Astrocyte of the spinal cord (primary cell): ENCODE data around the gene TSHR.
"Not testable (repeated sequence)": the region's sequence is repeated elsewhere in the genome, so short reads cannot be mapped to it uniquely, and the experiment has no call there.

Experiments used
- DNase-seq: peaks from one replicate; pipeline ENCODE4 v3.0.0; 2011; ENCODE audit warnings: low read depth, low spot score
- H3K4me3 ChIP-seq: 2 replicates; pipeline ENCODE4 v1.5.1; 2011; ENCODE audit warnings: low read depth, mild to moderate bottlenecking, low read length, moderate library complexity
- CTCF ChIP-seq: IDR thresholded peaks from 2 replicates; pipeline ENCODE4 v1.5.1; 2012; ENCODE audit warnings: low read depth, mild to moderate bottlenecking, low read length, inconsistent platforms
- in situ Hi-C: cut with HindIII; loops from 2 replicates; pipeline ENCODE4 v1.10.0; 2017; ENCODE audit warnings: low sequenced_read_pairs

The TSHR gene

GRCh38 chr14:81110186-81110585, 154.8 kb downstream of the TSHR start:
- in situ Hi-C loops: no loop called here
- H3K4me3 ChIP-seq: no peak overlapping the region
- TF ChIP-seq CTCF: no peak
- no peak for DNase-seq

GRCh38 chr14:81113176-81113575, 157.8 kb downstream of the TSHR start:
- no peak for DNase-seq
- TF ChIP-seq CTCF: no peak
- in situ Hi-C loops: no loop called here
- no peak overlapping the region for H3K4me3 ChIP-seq

GRCh38 chr14:81113945-81114820, 158.8 kb downstream of the TSHR start:
- DNase-seq, H3K4me3 ChIP-seq, in situ Hi-C loops: not testable (repeated sequence)

- no peak overlapping the region for H3K4me3 ChIP-seq
- DNase-seq: no peak
- TF ChIP-seq CTCF: no peak
- in situ Hi-C loops: no loop called here
Measured at GRCh38 chr14:81120501-81120900, 165.1 kb downstream of the TSHR start.

- in situ Hi-C loops: no loop called here
- no peak for DNase-seq
- TF ChIP-seq CTCF: no peak
- H3K4me3 ChIP-seq: no peak overlapping the region
Measured at GRCh38 chr14:81122326-81122725, 166.9 kb downstream of the TSHR start.

GRCh38 chr14:81123811-81124210, 168.4 kb downstream of the TSHR start:
- in situ Hi-C loops: no loop called here
- H3K4me3 ChIP-seq: no peak overlapping the region
- no peak for TF ChIP-seq CTCF
- DNase-seq: no peak

- in situ Hi-C loops: no loop called here
- no peak for TF ChIP-seq CTCF
Measured at GRCh38 chr14:81125536-81125935, 170.1 kb downstream of the TSHR start.

More at GRCh38 chr14:81125536-81125935, 170.1 kb downstream of the TSHR start:
- DNase-seq: no peak
- no peak overlapping the region for H3K4me3 ChIP-seq
